ENCODE measurements around the gene CNR1. TPM values are rescaled to one million over a fixed set of nuclear protein-coding genes. Genes with fewer than 3 reads are reported as not detected.

The CNR1 gene
- total RNA-seq, 1 experiment from 2014 or later: 0.48 TPM

- TF ChIP-seq ARID4B (CRISPR knock-in tag; IDR thresholded peaks at IDR 0.05; ENCODE audit: borderline replicate concordance) (no peak), ZNF671 (CRISPR knock-in tag; IDR thresholded peaks at IDR 0.05) (no peak), ELF4 (CRISPR knock-in tag; IDR thresholded peaks at IDR 0.05; ENCODE audit: low read depth) (no peak), SMAD3 (CRISPR knock-in tag; IDR thresholded peaks at IDR 0.05; ENCODE audit: borderline replicate concordance) (no peak), MAX (CRISPR knock-in tag; IDR thresholded peaks at IDR 0.05) (no peak; the same call in 1 of the 2 replicates), ATF1 (CRISPR knock-in tag; IDR thresholded peaks at IDR 0.05) (no peak), CBFB (CRISPR knock-in tag; IDR thresholded peaks at IDR 0.05; ENCODE audit: low read depth) (no peak), CDX4 (CRISPR knock-in tag; IDR thresholded peaks at IDR 0.05; ENCODE audit: borderline replicate concordance) (no peak), FOXK1 (CRISPR knock-in tag; IDR thresholded peaks at IDR 0.05) (peak; percentile 12; the same call in 1 of the 2 replicates), NR2C2 (CRISPR knock-in tag; IDR thresholded peaks at IDR 0.05) (no peak), ZNF416 (CRISPR knock-in tag; IDR thresholded peaks at IDR 0.05) (no peak), GABPB1 (CRISPR knock-in tag; IDR thresholded peaks at IDR 0.05) (no peak), MYBL2 (CRISPR knock-in tag; IDR thresholded peaks at IDR 0.05) (peak; percentile 21; the same call in 1 of the 2 replicates), MXD4 (CRISPR knock-in tag; IDR thresholded peaks at IDR 0.05; ENCODE audit: borderline replicate concordance) (no peak), ATF2 (CRISPR knock-in tag; IDR thresholded peaks at IDR 0.05; ENCODE audit: borderline replicate concordance, low read depth) (no peak), CTCF (IDR thresholded peaks at IDR 0.05) (no peak), AFF4 (CRISPR knock-in tag; IDR thresholded peaks at IDR 0.05; ENCODE audit: borderline replicate concordance) (no peak), SOX15 (CRISPR knock-in tag; IDR thresholded peaks at IDR 0.05) (no peak), RORB (CRISPR knock-in tag; IDR thresholded peaks at IDR 0.05) (no peak), ZMAT4 (CRISPR knock-in tag; IDR thresholded peaks at IDR 0.05) (no peak), PREB (CRISPR knock-in tag; IDR thresholded peaks at IDR 0.05; ENCODE audit: borderline replicate concordance) (no peak), ETV6 (CRISPR knock-in tag; IDR thresholded peaks at IDR 0.05) (no peak), ZNF423 (CRISPR knock-in tag; IDR thresholded peaks at IDR 0.05) (no peak)
These were observed 575 bp upstream of the CNR1 start (continued) for GRCh38 chr6:88166493-88167351.

Data from WTC11 (cell line).